Osteoblast (primary cell): ENCODE measurements around the gene LRRC8D. TPM values are rescaled to one million over a fixed set of nuclear protein-coding genes. Genes with fewer than 3 reads are reported as not detected.

Experiments
- DNase-seq: peaks from one replicate; pipeline ENCODE4 v3.0.0; 2011; ENCODE audit warnings: low spot score, mixed read lengths; ENCODE audit not compliant: insufficient read length; ENCODE audit errors: missing footprints
- H2AFZ ChIP-seq: 2 replicates; pipeline ENCODE4 v1.6.0; 2011; ENCODE audit warnings: mild to moderate bottlenecking, low read length
- H3K27ac ChIP-seq: 2 replicates; pipeline ENCODE4 v1.5.1; 2011; ENCODE audit warnings: mild to moderate bottlenecking, low read depth, low read length, moderate library complexity
- H3K27me3 ChIP-seq: 2 replicates; pipeline ENCODE4 v1.6.0; 2012; ENCODE audit warnings: mild to moderate bottlenecking, control low read depth, inconsistent platforms, low read length, moderate library complexity; ENCODE audit not compliant: insufficient read depth
- H3K36me3 ChIP-seq: 2 replicates; pipeline ENCODE4 v1.5.1; 2011; ENCODE audit warnings: mild to moderate bottlenecking, low read length, control low read depth, moderate library complexity; ENCODE audit not compliant: insufficient read depth
- H3K4me1 ChIP-seq: 2 replicates; pipeline ENCODE4 v1.5.1; 2011; ENCODE audit warnings: mild to moderate bottlenecking, low read length, control low read depth, moderate library complexity; ENCODE audit not compliant: insufficient read depth
- H3K4me2 ChIP-seq: 2 replicates; pipeline ENCODE4 v1.6.0; 2011; ENCODE audit warnings: mild to moderate bottlenecking, low read length; ENCODE audit not compliant: insufficient read depth
- H3K4me3 ChIP-seq: fragments of 200-600 bp; sonication (generic); 3 replicates; pipeline ENCODE4 v1.5.1; 2012; ENCODE audit warnings: mild to moderate bottlenecking, low read length, inconsistent platforms; ENCODE audit not compliant: insufficient read depth
- H3K79me2 ChIP-seq: 2 replicates; pipeline ENCODE4 v1.6.0; 2012; ENCODE audit warnings: mild to moderate bottlenecking, low read length, control low read depth, inconsistent platforms; ENCODE audit not compliant: insufficient read depth
- H3K9me3 ChIP-seq: 2 replicates; pipeline ENCODE4 v1.5.1; 2011; ENCODE audit warnings: low read depth, low read length, control low read depth
- H4K20me1 ChIP-seq: 2 replicates; pipeline ENCODE4 v1.6.0; 2012; ENCODE audit warnings: mild to moderate bottlenecking, low read length, control low read depth; ENCODE audit not compliant: insufficient read depth
- total RNA-seq: library from RNA; depleted of rRNA; stranded (reverse); fragments of >200 nt; gene quantifications from 2 replicates; pipeline ENCODE4 v1.2.3, GENCODE V29; 2012
- TF ChIP-seq, protein P1 (sequence below): IDR thresholded peaks from 2 replicates; pipeline ENCODE4 v1.5.1; 2011; ENCODE audit warnings: mild to moderate bottlenecking, low read depth, low read length, moderate library complexity; ENCODE audit errors: extremely low read depth

LRRC8D gene
- total RNA-seq, 1 donor, result 30.4 TPM

DNA sequence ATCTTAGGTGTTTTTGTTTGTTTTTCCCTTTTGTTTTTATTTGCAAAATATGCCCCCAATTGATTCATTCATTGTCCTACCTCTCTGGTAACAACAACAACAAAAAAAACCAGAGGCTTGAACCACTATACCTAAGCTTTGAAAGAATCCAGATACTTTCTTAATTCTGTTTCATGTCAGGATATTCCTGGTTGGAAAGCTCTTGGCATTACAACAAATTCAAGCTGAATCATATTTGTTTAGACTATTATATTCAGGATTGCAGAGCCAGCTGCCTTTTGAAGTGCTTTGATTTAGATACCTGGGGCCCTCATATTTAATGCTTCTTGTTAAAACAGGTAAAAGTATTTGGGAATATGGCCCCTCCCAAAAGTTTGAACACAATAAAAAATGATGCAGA, 151.2 kb downstream of the LRRC8D start:
- Histone ChIP-seq H3K36me3 (no peaks in the 10 kb centered on the region), H3K79me2 (no peaks in the 10 kb centered on the region), H3K27me3 (no peaks in the 10 kb centered on the region), H3K4me3 (no peak overlapping the region), H2AFZ (no peak overlapping the region), H3K4me1 (peaks cover 12% of the 10 kb centered on the region), H3K9me3 (no peaks in the 10 kb centered on the region), H3K27ac (no peak overlapping the region), H4K20me1 (no peaks in the 10 kb centered on the region), H3K4me2 (no peak overlapping the region)
- no peak for DNase-seq
- TF ChIP-seq, protein P1, sequence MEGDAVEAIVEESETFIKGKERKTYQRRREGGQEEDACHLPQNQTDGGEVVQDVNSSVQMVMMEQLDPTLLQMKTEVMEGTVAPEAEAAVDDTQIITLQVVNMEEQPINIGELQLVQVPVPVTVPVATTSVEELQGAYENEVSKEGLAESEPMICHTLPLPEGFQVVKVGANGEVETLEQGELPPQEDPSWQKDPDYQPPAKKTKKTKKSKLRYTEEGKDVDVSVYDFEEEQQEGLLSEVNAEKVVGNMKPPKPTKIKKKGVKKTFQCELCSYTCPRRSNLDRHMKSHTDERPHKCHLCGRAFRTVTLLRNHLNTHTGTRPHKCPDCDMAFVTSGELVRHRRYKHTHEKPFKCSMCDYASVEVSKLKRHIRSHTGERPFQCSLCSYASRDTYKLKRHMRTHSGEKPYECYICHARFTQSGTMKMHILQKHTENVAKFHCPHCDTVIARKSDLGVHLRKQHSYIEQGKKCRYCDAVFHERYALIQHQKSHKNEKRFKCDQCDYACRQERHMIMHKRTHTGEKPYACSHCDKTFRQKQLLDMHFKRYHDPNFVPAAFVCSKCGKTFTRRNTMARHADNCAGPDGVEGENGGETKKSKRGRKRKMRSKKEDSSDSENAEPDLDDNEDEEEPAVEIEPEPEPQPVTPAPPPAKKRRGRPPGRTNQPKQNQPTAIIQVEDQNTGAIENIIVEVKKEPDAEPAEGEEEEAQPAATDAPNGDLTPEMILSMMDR, result no peak

DNA sequence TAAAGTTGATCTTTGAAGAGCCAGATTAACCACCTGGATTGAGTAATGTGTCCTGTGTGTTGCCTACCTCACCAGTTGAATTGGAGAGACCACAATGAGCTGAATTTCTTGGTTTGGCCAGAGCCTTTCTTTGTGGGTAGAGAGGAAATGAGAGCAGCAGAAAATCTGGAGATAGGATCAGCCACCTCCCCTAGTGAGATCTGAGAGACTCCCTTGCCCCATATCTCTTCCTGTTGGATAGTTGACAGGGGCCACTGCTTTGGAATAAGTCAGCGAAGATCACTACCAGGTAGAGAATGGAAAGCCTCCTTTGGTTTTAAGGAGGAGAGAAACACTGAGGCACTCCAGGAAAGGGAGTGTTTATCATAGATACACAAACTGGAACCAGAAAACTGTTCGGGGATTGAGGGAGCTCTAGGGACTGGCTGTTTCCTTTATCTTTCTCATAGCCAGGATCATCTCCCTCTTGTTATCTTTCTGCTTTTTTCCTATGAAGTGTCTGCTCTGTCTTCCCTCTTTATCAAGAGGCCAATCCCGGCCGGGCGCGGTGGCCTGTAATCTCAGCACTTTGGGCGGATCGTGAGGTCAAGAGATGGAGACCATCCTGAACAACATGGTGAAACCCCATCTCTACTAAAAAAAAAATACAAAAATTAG, 152.8 kb downstream of the LRRC8D start:
- Histone ChIP-seq H2AFZ (no peak overlapping the region), H4K20me1 (no peaks in the 10 kb centered on the region), H3K4me2 (no peak overlapping the region), H3K4me1 (peaks cover 15% of the 10 kb centered on the region), H3K79me2 (no peaks in the 10 kb centered on the region), H3K27ac (no peak overlapping the region), H3K4me3 (no peak overlapping the region), H3K36me3 (no peaks in the 10 kb centered on the region), H3K9me3 (no peaks in the 10 kb centered on the region), H3K27me3 (no peaks in the 10 kb centered on the region)
- TF ChIP-seq, protein P1, result no peak
- DNase-seq, result no peak

DNA sequence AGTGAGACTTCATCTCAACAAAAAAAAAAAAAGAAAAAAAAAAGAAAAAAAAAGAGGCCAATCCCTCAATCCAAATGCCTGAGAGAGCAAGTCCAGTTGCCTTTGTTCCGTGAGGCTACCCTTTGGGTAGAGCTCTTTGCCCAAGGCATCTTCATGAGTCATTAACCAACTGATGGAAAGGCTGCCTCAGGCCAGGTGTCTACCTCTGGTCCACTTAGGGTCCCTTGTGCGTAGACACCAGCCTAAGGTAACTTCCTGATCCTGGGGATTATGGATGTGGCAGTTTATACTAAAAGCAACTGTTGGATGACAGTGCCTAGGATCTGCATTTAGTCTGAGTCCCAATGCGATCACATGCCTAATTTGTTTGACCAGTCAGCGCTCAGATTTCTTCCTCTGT, 153.4 kb downstream of the LRRC8D start:
- Histone ChIP-seq H3K9me3 (no peaks in the 10 kb centered on the region), H3K27ac (no peak overlapping the region), H4K20me1 (no peaks in the 10 kb centered on the region), H3K4me3 (no peak overlapping the region), H3K27me3 (no peaks in the 10 kb centered on the region), H3K79me2 (no peaks in the 10 kb centered on the region), H3K4me1 (peaks cover 16% of the 10 kb centered on the region), H2AFZ (no peak overlapping the region), H3K4me2 (no peak overlapping the region), H3K36me3 (no peaks in the 10 kb centered on the region)
- TF ChIP-seq, protein P1, result no peak
- DNase-seq, result no peak

DNA sequence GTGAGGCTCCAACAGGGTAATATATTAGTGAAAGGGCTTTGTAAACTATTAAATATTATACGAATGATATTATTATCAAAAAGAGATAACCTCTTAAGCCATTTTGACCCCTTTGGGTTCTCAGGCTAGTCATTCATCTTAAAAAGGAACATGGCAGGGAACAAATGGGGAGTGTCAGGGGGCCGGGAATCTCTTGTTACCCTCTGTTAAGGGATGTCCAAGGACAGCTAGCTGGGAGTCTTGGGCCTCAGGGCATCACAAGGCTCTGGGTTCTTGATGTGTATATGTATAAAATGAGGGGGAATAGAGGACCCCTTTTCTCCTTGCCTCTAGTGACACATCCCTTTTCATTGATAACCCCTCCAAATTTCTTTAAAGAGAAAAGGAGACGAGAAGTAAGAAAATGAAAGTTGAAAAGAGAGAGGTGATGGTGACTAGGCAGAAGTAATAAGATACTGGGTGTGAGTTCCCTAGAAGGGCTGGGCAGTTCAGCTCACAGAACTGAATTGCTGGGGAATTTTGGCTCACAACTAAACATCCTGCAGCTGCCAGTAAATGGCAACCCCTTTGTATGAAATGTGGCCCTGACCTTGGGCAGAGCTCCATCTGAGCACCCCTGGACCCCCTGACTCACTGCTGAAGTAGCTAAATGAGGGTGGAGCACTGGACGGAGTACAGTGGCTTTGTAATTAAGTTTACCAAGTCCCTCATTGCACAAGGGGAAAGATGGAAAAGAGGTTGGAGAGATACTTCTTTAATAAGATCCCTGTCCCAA, 154.1 kb downstream of the LRRC8D start:
- Histone ChIP-seq H3K9me3 (no peaks in the 10 kb centered on the region), H3K27ac (peak overlapping the region; percentile 61), H3K27me3 (no peaks in the 10 kb centered on the region), H3K4me2 (peak overlapping the region; percentile 58), H4K20me1 (no peaks in the 10 kb centered on the region), H3K79me2 (no peaks in the 10 kb centered on the region), H2AFZ (peak overlapping the region; percentile 76), H3K4me1 (peaks cover 16% of the 10 kb centered on the region), H3K4me3 (no peak overlapping the region), H3K36me3 (no peaks in the 10 kb centered on the region)
- TF ChIP-seq, protein P1, result no peak
- DNase-seq, result peak; percentile 86
